Liver (tissue), 9 donors: ENCODE measurements around the gene THAP11. TPM values are rescaled to one million over a fixed set of nuclear protein-coding genes. Genes with fewer than 3 reads are reported as not detected.
"Not testable (repeated sequence)": the region's sequence is repeated elsewhere in the genome, so short reads cannot be mapped to it uniquely, and the experiment has no call there.

ENCODE experiments used
- DNase-seq: peaks from one replicate; pipeline ENCODE4 v3.0.0-alpha.2; 2017; ENCODE audit warnings: low spot score
- H3K27ac ChIP-seq, 2 donors: one replicate each; pipeline ENCODE4 v1.7.0; 2013; ENCODE audit warnings: inconsistent platforms in 2 of 2, low read length in 2 of 2, control low read depth in 1 of 2, low read depth in 1 of 2, mild to moderate bottlenecking in 1 of 2
- H3K27me3 ChIP-seq, 4 donors: one replicate each; pipeline versions ENCODE4 v1.6.1 to v1.7.0; 2013; ENCODE audit warnings: low read length in 3 of 4, inconsistent platforms in 1 of 4, mild to moderate bottlenecking in 1 of 4, moderate library complexity in 1 of 4; ENCODE audit not compliant: control insufficient read depth in 4 of 4, insufficient read depth in 4 of 4
- H3K36me3 ChIP-seq, 4 donors: one replicate each; pipeline versions ENCODE4 v1.6.1 to v1.7.0; 2013; ENCODE audit warnings: low read length in 3 of 4, mild to moderate bottlenecking in 3 of 4, low read depth in 1 of 4, moderate library complexity in 1 of 4; ENCODE audit not compliant: control insufficient read depth in 4 of 4, insufficient read depth in 3 of 4
- H3K4me1 ChIP-seq, 4 donors: one replicate each; pipeline versions ENCODE4 v1.6.1 to v1.7.0; 2013; ENCODE audit warnings: low read length in 3 of 4, mild to moderate bottlenecking in 3 of 4, moderate library complexity in 1 of 4; ENCODE audit not compliant: control insufficient read depth in 4 of 4, insufficient read depth in 4 of 4
- H3K4me3 ChIP-seq, 3 donors: one replicate each; pipeline versions ENCODE4 v1.6.1 to v1.7.0; 2013; ENCODE audit warnings: low read length in 3 of 3, control low read depth in 1 of 3, low read depth in 1 of 3, mild to moderate bottlenecking in 1 of 3
- H3K9ac ChIP-seq, 2 donors: one replicate each; pipeline ENCODE4 v1.7.0; 2013; ENCODE audit warnings: low read length in 2 of 2, mild to moderate bottlenecking in 2 of 2, moderate library complexity in 2 of 2, control low read depth in 1 of 2, low read depth in 1 of 2
- H3K9me3 ChIP-seq, 4 donors: one replicate each; pipeline versions ENCODE4 v1.6.1 to v1.7.0; 2013; ENCODE audit warnings: low read length in 3 of 4; ENCODE audit not compliant: control insufficient read depth in 4 of 4
- CTCF ChIP-seq: fragments of 150-350 bp; IDR thresholded peaks from 2 replicates; pipeline ENCODE4 v1.5.1; 2017; ENCODE audit warnings: improper control_type of control experiment, low read depth, low read length; ENCODE audit not compliant: missing input control
- EGR1 ChIP-seq, 2 donors: IDR thresholded peaks; 2 replicates each; pipeline ENCODE4 v1.6.1; 2016 to 2018; ENCODE audit warnings: antibody characterized with exemption in 2 of 2, low read depth in 2 of 2
- FOXA2 ChIP-seq: IDR thresholded peaks from 2 replicates; pipeline ENCODE4 v1.6.1; 2016; ENCODE audit warnings: antibody characterized with exemption
- GABPA ChIP-seq, 2 donors: IDR thresholded peaks in 1 of 2; conservative IDR thresholded peaks in 1 of 2; 2 replicates each; pipeline ENCODE4 v1.6.1; 2016; ENCODE audit warnings: antibody characterized with exemption in 2 of 2, mild to moderate bottlenecking in 1 of 2, moderate library complexity in 1 of 2
- HNF4A ChIP-seq, 2 donors: conservative IDR thresholded peaks; 2 replicates each; pipeline ENCODE4 v1.6.1; 2016; ENCODE audit warnings: antibody characterized with exemption in 2 of 2, mild to moderate bottlenecking in 2 of 2
- HNF4G ChIP-seq: IDR thresholded peaks from 2 replicates; pipeline ENCODE4 v1.6.1; 2016; ENCODE audit warnings: antibody characterized with exemption
- JUND ChIP-seq, 2 donors: IDR thresholded peaks; 2 replicates each; pipeline ENCODE4 v1.6.1; 2016; ENCODE audit warnings: antibody characterized with exemption in 2 of 2
- MAX ChIP-seq: IDR thresholded peaks from 2 replicates; pipeline ENCODE4 v1.6.1; 2016; ENCODE audit warnings: antibody characterized with exemption
- REST ChIP-seq: IDR thresholded peaks from 2 replicates; pipeline ENCODE4 v1.6.1; 2016; ENCODE audit warnings: antibody characterized with exemption, mild to moderate bottlenecking
- RXRA ChIP-seq, 2 donors: IDR thresholded peaks; 2 replicates each; pipeline ENCODE4 v1.6.1; 2017 to 2018; ENCODE audit warnings: antibody characterized with exemption in 2 of 2, mild to moderate bottlenecking in 1 of 2
- SP1 ChIP-seq: IDR thresholded peaks from 2 replicates; pipeline ENCODE4 v1.6.1; 2018; ENCODE audit warnings: antibody characterized with exemption, mild to moderate bottlenecking
- TAF1 ChIP-seq: conservative IDR thresholded peaks from 2 replicates; pipeline ENCODE4 v1.6.1; 2016; ENCODE audit warnings: antibody characterized with exemption, mild to moderate bottlenecking
- WGBS: extraction: QIAGEN DNeasy Blood & Tissue Kit; methylation state at CpG from one replicate; pipeline ENCODE4 v1.1.7; 2013; 5-methylcytosine and 5-hydroxymethylcytosine counted together
- polyA plus RNA-seq, 2 donors: library from polyadenylated mRNA; stranded (reverse) in 1 of 2; unstranded in 1 of 2; fragments of 200-250 nt in 1 of 2; fragments of >200 nt in 1 of 2; fragmentation: Nextera tagmentation in 1 of 2; extraction: Ambion mirVana in 1 of 2; gene quantifications; one replicate each; pipeline versions ENCODE4 v1.2.1 to v1.2.3, GENCODE V29; 2013 to 2015
- total RNA-seq, 2 donors: library from RNA; depleted of rRNA; stranded (reverse); fragments of >200 nt; gene quantifications; one replicate each; pipeline ENCODE4 v1.2.3, GENCODE V29; 2014
- donor health status: healthy.
- donor health status: healthy.
- donor health status: healthy.
- donor health status: healthy.
- donor health status: healthy.

THAP11 gene
- total and polyA plus RNA-seq, 4 donors = 6.7 to 19.7 (median 11.8) TPM

- Histone ChIP-seq H3K9me3 (no peaks in the 10 kb centered on the region), H3K36me3 (peaks cover 0 to 17% (median 14%) of the 10 kb centered on the region in 4 donors), H3K27ac (no peak overlapping the region), H3K4me1 (peaks cover 4 to 19% (median 10%) of the 10 kb centered on the region in 4 donors), H3K9ac (no peak overlapping the region), H3K4me3 (peak overlapping the region in 2 of 3 donors; percentile 70 to 87), H3K27me3 (no peaks in the 10 kb centered on the region)
- no peak for DNase-seq
- TF ChIP-seq JUND (IDR thresholded peaks at IDR 0.05) (no peak), MAX (no peak), GABPA (IDR thresholded peaks at IDR 0.05 in 1 of 2, conservative IDR thresholded peaks at IDR 0.05 in 1 of 2) (no peak)
- 81% methylated on average over 10 of the region's 10 CpGs for WGBS
Measured at GRCh38 chr16:67834242-67834614, 7.9 kb upstream of the THAP11 start.

GRCh38 chr16:67837190-67837589, 4.9 kb upstream of the THAP11 start:
- 91% methylated on average over 10 of the region's 10 CpGs for WGBS
- H3K4me3 ChIP-seq, DNase-seq, H3K27ac ChIP-seq, H3K36me3 ChIP-seq, H3K9me3 ChIP-seq, H3K9ac ChIP-seq, H3K27me3 ChIP-seq: not testable (repeated sequence)
- H3K4me1 ChIP-seq = peaks cover 4 to 19% (median 9%) of the 10 kb centered on the region in 4 donors

GRCh38 chr16:67837811-67838210, 4.3 kb upstream of the THAP11 start:
- Histone ChIP-seq H3K27ac (no peak overlapping the region), H3K27me3 (no peaks in the 10 kb centered on the region), H3K36me3 (no peaks in the 10 kb centered on the region), H3K4me3 (no peak overlapping the region), H3K9me3 (no peaks in the 10 kb centered on the region), H3K9ac (no peak overlapping the region), H3K4me1 (peaks cover 0 to 17% (median 9%) of the 10 kb centered on the region in 4 donors)
- 94% methylated on average over 2 of the region's 2 CpGs for WGBS
- no peak for DNase-seq
- no peak for TF ChIP-seq EGR1 (IDR thresholded peaks at IDR 0.05; ENCODE audit: low read depth in 2 of 2)
- TF ChIP-seq GABPA (IDR thresholded peaks at IDR 0.05 in 1 of 2, conservative IDR thresholded peaks at IDR 0.05 in 1 of 2) = no peak
- TF ChIP-seq HNF4A (conservative IDR thresholded peaks at IDR 0.05) = no peak
- no peak for TF ChIP-seq HNF4G
- no peak for TF ChIP-seq RXRA (IDR thresholded peaks at IDR 0.05)
- TF ChIP-seq SP1 = no peak
- TF ChIP-seq CTCF = no peak
- TF ChIP-seq REST = no peak
- no peak for TF ChIP-seq TAF1
- no peak for TF ChIP-seq FOXA2
- TF ChIP-seq MAX = no peak
